Fibroblast of the conjunctiva (primary cell): ENCODE results near the gene SLC39A1.
A peak's percentile ranks its signal among the peaks of the same experiment; 100 is the strongest.
"Not testable (repeated sequence)": the region's sequence is repeated elsewhere in the genome, so short reads cannot be mapped to it uniquely, and the experiment has no call there.

Experiments
- DNase-seq: peaks from one replicate; pipeline ENCODE4 v3.0.0-alpha.2; 2010; ENCODE audit warnings: low read depth

The SLC39A1 gene

DNA sequence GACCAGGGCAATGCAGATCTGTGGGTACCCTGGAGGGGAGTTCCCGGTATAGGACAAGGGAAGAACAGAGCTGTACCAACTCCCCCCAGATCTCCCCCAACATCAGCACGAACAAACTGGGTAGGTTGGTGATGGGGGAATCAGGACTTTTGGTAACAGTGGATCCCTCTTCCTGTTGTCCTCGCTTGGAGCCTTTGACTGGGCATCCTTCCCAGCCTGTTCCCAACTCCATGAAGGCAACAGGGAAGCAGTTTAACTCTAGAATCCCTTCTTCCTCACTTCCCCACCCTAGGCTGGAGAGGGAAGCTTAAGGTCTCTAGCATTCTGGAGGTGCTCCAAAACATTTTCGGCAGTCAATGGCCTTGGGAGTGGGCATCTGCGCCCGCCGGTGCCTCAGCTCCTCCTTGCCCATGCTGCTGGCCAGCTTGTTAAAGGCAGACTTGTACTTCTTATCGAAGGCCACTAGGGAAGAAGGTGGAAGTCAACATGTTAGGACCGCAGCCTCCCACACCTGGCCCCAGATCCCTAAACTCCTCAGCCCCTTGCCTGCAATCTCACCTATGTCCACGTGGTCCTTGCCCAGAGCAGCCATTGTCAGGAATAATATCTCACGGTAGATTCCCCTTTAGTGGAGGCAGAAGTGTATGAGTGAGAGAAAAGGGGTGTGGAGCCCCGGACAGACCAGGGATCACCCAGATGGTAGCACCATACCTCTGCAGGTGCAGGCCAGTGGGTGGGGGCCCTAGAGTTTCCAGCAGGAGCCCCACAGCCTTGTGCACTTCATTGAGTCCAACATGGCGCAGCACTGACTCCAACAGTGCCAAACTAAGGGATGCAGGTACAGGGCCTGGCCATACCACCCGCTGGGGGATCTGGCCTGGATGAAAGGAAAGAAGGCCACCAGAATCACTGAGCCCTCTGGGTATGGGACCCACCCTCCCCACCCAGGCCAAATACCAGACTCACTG, 33.1 kb downstream of the SLC39A1 start:
- DNase-seq: no peak

DNA sequence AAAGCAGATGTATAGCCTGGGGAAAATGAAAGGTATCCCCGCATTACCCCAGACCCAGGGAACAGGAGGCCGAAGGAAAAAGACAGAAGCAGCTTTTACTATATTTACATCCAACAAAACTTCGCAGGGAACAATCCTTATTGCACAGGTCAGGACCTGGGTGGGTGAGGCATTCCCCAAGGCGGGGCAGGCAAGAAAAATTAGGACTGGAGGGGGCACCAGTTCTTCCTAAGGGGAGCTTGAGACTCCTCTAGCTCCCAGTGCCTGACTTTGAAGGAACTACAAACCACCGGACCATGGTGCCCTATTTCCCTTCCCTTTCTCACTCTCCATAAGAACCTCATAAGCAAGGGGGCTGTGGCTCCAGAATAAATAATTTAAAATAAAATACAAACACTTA, 33.9 kb downstream of the SLC39A1 start:
- no peak for DNase-seq

DNA sequence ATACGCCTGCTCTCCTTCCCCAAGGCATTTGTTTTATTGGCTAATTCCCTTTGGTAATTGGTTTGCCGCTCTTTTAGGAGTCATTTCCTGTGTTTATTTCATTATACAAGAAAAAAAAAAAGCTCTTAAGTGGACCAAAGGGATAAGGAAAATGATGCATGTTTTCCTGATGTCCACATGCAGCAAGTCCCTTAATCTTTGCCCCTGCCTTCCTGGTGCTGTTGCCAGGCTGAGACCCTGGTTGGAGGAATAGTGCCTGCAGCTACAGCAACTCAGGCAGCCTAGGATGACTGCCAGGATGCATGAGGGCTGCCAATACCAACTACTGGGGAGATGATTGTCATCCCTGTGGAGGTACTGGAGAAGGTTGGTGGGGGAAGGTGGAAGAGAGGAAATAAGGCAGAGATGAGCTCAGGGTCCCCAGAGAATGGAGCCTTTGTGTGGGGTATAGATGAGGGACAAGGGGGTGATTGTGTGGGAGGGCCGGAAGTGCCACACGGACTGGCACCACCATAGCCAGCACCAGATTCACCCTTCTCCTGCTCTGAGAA, 34.5 kb downstream of the SLC39A1 start:
- no peak for DNase-seq

DNA sequence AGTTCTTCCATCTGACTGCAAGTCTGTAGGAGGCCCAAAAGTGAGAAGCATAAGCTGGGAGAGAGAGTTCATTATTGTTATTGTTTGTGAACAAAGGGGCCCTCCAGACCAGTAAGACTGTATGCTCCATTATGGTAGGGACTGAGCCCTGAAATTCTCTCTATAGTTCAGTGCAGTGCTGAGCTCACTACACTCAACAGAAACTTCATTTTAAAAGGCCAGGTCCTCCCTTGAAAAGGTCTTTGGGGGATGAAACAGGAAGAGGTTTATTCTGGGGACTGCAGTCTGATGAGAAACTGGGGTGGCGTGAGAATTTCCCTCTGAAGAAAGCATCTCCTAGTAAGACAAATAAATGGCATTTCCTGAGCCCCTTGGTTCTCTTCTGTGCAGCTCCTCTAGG, 35.1 kb downstream of the SLC39A1 start:
- no peak for DNase-seq

DNA sequence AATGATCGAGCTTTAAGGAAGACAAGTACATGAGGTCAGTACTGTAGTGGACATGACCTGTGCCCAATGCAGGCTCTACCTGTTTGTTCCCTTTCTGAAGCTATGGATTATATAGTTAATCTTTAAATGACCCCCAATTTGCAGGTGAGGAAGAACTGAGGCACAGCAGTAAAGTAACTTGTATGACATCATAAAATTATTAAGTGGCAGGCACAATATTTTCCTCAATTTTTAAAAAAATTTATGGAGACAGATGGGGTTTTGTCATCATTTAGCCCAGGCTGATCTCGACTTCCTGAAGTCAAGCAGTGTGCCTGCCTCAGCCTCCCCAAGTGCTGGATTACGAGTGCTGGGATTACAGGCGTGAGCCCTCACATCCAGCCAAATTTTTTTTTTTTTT, 36.9 kb downstream of the SLC39A1 start:
- no peak for DNase-seq

DNA sequence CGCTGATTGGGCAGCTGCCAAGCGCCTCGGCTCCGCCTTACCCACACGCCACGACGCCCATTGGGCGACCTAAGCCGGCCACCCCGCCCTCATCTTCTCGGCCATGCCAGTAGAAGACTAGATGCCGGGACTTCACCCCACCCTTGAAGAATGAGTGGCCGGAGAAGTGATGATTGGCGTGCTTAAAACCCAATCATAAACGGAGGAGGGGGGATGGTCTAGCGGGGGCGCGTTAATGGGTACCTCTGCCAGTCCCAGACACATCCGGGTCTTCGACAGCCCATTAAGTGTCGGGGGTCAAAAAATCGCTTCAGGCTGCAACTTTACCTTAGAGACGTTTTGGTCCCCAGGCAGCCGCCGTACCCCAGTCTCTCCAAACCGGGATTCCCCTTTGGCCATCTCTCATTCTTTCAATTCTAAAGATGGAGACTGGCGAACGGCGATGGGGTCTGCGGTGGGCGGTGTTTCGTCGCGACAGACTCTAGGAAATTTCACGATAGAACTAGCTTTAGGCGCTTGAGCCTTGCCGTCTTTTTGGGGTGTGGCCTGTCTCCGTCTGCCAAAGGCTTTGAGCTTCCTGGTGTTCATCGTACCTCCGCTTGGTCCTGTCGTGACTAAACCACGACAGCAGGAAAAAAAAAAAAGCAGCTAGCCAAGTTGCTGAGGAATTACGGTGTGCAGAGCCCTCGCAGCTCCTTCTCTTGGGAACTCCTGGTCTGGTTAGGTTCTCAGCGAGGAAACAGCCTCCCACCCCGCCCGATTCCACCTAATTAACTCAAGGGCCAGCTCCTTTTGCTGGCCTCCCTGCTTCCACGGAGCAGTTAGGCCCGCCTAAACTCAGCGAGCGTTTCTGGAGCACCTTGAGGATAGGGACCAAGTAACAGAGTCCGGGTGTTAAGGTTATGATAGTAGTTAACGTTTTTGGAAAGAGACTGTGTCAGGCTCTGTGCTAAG, 40.1 kb downstream of the SLC39A1 start, which contains the start of gene GATAD2B:
Gene GATAD2B (minus strand): TSS at position 1 of the 954 bp plus-strand sequence. CDS start 94,625 bp downstream, outside the sequence.
- DNase-seq: peak; percentile 100

DNA sequence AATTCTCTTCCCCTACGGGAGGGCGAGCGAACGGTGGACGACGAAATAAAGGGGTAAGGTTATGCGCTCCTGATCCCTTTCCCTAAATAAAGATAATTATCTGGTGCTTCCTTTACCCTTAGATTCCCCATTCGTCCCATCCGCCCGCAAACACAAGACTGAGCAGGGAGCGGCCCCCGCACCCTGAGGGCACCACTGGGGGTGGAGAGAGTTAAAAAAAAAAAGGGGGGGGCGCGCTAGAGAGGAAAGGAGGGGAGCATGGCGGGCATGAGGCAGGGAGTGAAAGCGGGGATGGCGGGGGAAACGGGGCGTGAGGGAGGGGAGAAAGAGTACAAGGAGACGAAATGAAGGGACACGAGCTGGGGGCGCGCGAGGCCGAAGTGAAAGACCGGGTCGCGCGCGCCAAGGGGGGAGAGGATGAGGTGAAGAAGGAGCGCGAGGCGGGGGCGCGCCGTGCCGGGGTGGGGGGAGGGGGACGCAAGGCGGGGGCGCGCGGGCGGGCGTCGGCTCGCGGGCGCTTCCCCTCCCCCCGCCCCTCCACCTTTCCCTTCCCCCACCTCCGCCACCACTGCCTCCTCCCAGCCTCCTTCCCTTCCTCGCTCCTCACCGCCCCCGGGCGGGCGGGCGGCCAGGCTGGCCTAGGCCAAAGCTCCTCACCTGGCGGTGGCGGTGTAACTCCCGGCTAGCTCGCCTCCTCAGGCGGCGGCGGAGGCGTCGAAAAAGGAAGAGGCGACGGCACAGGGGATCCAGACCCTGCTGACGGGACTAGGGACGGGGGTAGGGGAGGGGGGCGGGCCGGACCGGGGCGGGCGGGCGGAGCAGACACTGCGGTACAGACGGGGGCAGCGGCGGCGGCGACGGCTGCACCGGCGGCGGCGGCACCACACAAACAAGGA, 41.0 kb downstream of the SLC39A1 start:
- no peak for DNase-seq

DNA sequence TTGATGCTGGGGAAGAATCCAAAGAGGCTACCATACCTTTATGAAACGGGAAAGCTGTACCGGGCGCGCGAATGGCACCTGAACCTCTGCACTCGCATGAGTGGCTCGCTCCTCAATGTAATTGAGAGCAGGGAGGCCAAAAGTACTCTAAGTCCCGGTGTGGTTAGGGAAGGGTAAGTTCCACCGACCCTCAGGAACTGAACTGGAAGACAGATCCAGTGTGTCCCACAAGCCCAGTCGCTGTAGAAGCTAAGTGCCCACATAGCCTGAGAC, 41.6 kb downstream of the SLC39A1 start:
- no peak for DNase-seq

DNA sequence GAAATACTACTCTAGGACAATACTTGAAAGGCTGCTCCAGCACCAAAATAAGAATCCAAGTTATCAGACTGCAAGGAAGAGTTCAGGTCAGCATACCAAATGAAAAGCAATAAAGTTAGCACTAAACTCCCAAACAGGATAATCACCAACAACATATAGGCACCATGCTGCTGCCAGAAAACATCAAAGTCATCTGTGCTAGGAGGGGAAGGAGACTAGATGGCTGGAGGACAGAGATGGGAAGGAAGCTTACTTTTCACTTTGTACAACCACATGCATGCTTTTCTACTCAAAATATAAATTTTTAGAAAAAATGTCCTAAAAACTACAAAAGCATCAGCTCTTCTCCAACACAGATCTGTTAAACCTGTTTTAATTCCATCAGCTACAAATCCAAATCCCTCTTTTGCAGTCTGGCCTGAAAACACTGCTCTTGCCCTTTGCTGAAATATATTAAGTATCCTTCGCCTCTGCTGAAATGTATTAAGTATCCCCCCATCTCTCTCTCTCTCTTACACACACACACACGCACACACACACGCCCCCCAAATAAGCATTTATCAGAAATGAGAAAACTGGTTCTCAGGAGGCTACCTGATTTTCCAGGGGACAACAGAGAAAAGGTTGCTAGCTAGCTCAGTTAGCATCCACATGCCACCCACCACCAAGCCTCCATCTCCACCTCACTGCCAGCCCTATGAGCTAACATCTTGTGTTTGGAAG, 42.1 kb downstream of the SLC39A1 start:
- DNase-seq: no peak

DNA sequence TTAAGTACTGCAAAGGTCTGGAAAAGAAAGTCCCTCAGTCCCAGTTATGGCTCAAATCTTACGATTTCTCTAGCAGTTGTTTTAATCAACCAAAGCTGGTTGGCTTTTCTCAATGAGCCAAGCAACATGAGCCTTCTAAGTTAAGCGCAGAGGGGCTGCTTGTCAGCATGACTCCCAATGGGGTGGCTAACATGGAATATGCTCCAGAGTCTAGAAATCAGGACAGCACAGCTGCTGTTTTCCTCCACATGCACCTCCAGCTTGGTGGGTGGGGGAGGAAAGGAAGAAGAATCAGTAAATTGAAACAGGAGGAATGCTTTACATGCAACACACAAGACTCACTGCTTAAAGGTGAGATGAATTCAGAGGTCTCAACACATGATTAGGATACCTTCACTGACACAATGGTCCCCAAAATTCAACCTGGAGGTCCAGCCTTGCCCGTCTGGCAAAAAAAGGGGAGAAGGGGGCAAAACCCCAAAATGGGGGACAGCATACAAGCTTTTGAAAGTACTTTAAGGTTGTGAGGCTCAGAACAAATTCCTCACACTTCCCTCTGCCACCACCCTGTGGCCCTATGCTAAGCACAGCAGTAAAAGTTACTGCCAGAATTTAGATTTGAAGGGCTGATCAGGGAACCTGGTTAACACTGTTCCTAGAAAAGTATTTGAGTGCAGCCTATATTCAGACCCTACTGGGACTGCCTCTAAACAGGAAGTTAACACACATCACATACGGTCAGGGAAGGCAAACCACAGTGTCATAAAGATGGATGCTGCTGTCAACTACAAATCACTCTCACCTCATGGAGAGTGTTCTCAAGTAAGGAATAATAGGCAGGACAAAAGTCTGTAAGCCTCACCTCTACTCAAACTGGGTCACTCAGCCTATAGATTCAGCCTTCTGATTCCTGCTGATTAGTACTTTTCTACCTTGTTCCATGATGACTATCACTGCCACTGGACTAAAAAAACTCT, 43.2 kb downstream of the SLC39A1 start:
- no peak for DNase-seq

DNA sequence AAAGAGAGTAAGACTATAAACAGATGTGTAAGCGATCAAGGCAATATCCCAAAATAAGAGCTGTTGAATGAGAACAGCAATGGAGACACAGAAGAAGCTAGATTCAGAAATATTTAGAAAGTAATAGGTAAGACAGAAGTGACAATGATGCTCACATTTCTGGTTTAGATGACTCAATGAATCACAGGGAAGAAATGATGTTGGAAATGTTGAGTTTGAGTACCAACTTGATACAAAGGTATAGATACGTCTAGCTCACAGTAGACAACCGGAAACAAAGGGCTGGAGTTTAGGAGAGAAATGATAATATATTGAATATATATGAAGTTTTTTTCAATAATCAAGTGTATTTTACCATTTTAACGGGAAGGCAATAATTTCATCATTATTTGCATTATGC, 47.0 kb downstream of the SLC39A1 start:
- DNase-seq: no peak

DNA sequence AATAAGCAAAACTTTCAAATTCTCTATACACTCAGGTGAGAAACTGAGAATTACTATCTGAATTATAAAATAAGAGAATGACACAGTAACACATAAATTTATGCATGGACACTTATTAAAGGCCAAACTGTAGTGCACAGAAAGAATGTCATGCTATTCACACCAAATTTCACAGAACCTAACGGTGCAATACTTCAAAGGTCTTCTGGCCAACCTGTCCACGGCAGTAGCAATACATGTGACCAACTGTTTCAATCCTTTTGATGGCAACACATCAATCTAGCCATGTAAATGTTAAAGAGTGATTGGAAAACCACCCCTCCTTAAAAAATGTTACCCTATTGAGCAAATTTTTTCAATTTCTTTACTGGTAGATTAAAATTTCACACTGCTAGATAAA, 51.0 kb downstream of the SLC39A1 start:
- no peak for DNase-seq

DNA sequence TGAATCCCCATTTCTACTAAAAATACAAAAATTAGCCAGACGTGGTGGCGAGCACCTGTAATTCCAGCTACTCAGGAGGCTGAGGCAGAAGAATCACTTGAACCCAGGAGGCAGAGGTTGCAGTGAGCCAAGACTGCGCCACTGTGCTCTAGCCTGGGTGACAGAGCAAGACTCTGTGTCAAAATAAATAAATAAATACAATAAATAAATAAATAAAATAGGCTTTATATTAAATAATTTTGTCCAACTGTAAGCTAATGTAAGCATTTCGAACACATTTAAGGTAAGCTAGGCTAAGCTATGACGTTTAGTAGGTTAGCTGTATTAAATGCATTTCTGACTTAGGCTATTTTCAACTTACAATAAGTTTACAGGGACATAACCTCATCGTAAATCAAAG, 52.8 kb downstream of the SLC39A1 start:
- DNase-seq: not testable (repeated sequence)
